Endodermal cell (in vitro differentiated cells): ENCODE results near the gene GPR183. TPM values are rescaled to one million over a fixed set of nuclear protein-coding genes. Genes with fewer than 3 reads are reported as not detected.

ENCODE experiments used
- DNase-seq: peaks from one replicate; pipeline ENCODE4 v3.0.0-alpha.2; 2017
- H3K27ac ChIP-seq: 2 replicates; pipeline ENCODE4 v1.5.1; 2013; ENCODE audit warnings: mild to moderate bottlenecking, low read depth, low read length, moderate library complexity
- H3K27me3 ChIP-seq: 2 replicates; pipeline ENCODE4 v1.6.1; 2013; ENCODE audit warnings: mild to moderate bottlenecking, low read length, moderate library complexity; ENCODE audit not compliant: insufficient read depth, control insufficient read depth, poor library complexity, severe bottlenecking
- H3K36me3 ChIP-seq: 2 replicates; pipeline ENCODE4 v1.7.0; 2013; ENCODE audit warnings: mild to moderate bottlenecking, low read length, moderate library complexity; ENCODE audit not compliant: control insufficient read depth, insufficient read depth
- H3K4me1 ChIP-seq: one replicate; pipeline ENCODE4 v1.7.0; 2013; ENCODE audit warnings: low read length; ENCODE audit not compliant: control insufficient read depth, insufficient read depth
- H3K4me3 ChIP-seq: 2 replicates; pipeline ENCODE4 v1.5.1; 2013; ENCODE audit warnings: mild to moderate bottlenecking, low read length, moderate library complexity
- H3K9ac ChIP-seq: 2 replicates; pipeline ENCODE4 v1.6.1; 2013; ENCODE audit warnings: mild to moderate bottlenecking, low read length, moderate library complexity; ENCODE audit not compliant: poor library complexity, severe bottlenecking; ENCODE audit errors: extremely low read depth
- H3K9me3 ChIP-seq: 2 replicates; pipeline ENCODE4 v1.6.1; 2013; ENCODE audit warnings: mild to moderate bottlenecking, low read length, moderate library complexity; ENCODE audit not compliant: control insufficient read depth
- H3K27ac Mint-ChIP-seq: 2 replicates; pipeline ENCODE4 v1.8.0; 2020; ENCODE audit warnings: mixed read lengths
- H3K27me3 Mint-ChIP-seq: 2 replicates; pipeline ENCODE4 v1.8.0; 2021; ENCODE audit warnings: mild to moderate bottlenecking, mixed read lengths; ENCODE audit not compliant: insufficient read depth
- H3K36me3 Mint-ChIP-seq: 2 replicates; pipeline ENCODE4 v1.8.0; 2020; ENCODE audit warnings: low read depth, mixed read lengths
- H3K4me1 Mint-ChIP-seq: 2 replicates; pipeline ENCODE4 v1.8.0; 2020; ENCODE audit warnings: mixed read lengths
- H3K4me3 Mint-ChIP-seq: 2 replicates; pipeline ENCODE4 v1.8.0; 2020; ENCODE audit warnings: mild to moderate bottlenecking, moderate library complexity, mixed read lengths
- H3K9me3 Mint-ChIP-seq: 2 replicates; pipeline ENCODE4 v1.8.0; 2020; ENCODE audit warnings: mild to moderate bottlenecking, mixed read lengths
- CTCF ChIP-seq: fragments of 200-600 bp; sonication (generic); conservative IDR thresholded peaks from 2 replicates; pipeline ENCODE4 v1.5.0; 2021; ENCODE audit warnings: antibody characterized with exemption, mild to moderate bottlenecking
- WGBS, 2 experiments: methylation state at CpG; one replicate each; pipeline versions ENCODE4 v1.1.5 to v1.1.7; 2013; ENCODE audit warnings: missing lambda C conversion rate in 2 of 2, mixed read lengths in 1 of 2; ENCODE audit not compliant: insufficient coverage in 1 of 2, insufficient read length in 1 of 2; 5-methylcytosine and 5-hydroxymethylcytosine counted together
- total RNA-seq, 2 donors: library from RNA; stranded (reverse); fragmentation: NEBNext Ultra II Directional in 1 of 2; extraction: Animal tissue kit (Norgen Biotek cat#: 25700) in 1 of 2; gene quantifications; 2 replicates in 1 of 2; 3 replicates in 1 of 2; pipeline ENCODE4 v1.2.1, GENCODE V29; 2021

GPR183 gene
- total RNA-seq, 2 donors from 2014 or later = 0.62 TPM; not detected in 1

- peaks cover 12% of the 10 kb centered on the region for H3K36me3 Mint-ChIP-seq
- H3K9ac ChIP-seq = no peak overlapping the region
- no peak for DNase-seq
- no peaks in the 10 kb centered on the region for H3K27me3 ChIP-seq
- no peak overlapping the region for H3K27ac ChIP-seq
- no peaks in the 10 kb centered on the region for H3K9me3 ChIP-seq
- no peak for TF ChIP-seq CTCF
- no peaks in the 10 kb centered on the region for H3K27me3 Mint-ChIP-seq
- no peak overlapping the region for H3K27ac Mint-ChIP-seq
- no peaks in the 10 kb centered on the region for H3K4me1 ChIP-seq
- H3K4me1 Mint-ChIP-seq = no peaks in the 10 kb centered on the region
- no peak overlapping the region for H3K4me3 ChIP-seq
- 99% methylated on average over 5 of the region's 5 CpGs; no CpG with 5 or more reads in 1 of the 2 experiments for WGBS, 2 experiments
- H3K9me3 Mint-ChIP-seq = no peaks in the 10 kb centered on the region
- H3K4me3 Mint-ChIP-seq = no peak overlapping the region
- peaks cover 22% of the 10 kb centered on the region for H3K36me3 ChIP-seq
Measured at GRCh38 chr13:99260216-99260615, 47.0 kb downstream of the GPR183 start.

GRCh38 chr13:99258946-99259345, 48.3 kb downstream of the GPR183 start:
- 71% methylated on average over 1 of the region's 3 CpGs; no CpG with 5 or more reads in 1 of the 2 experiments for WGBS, 2 experiments
- H3K4me3 Mint-ChIP-seq = no peak overlapping the region
- H3K9me3 Mint-ChIP-seq = no peaks in the 10 kb centered on the region
- peaks cover 31% of the 10 kb centered on the region for H3K36me3 ChIP-seq
- no peaks in the 10 kb centered on the region for H3K27me3 ChIP-seq
- H3K36me3 Mint-ChIP-seq = peaks cover 18% of the 10 kb centered on the region
- no peak for DNase-seq
- H3K4me1 Mint-ChIP-seq = no peaks in the 10 kb centered on the region
- no peak overlapping the region for H3K27ac Mint-ChIP-seq
- no peak for TF ChIP-seq CTCF
- no peak overlapping the region for H3K27ac ChIP-seq
- H3K4me3 ChIP-seq = no peak overlapping the region
- H3K9me3 ChIP-seq = no peaks in the 10 kb centered on the region
- H3K9ac ChIP-seq = no peak overlapping the region
- no peaks in the 10 kb centered on the region for H3K4me1 ChIP-seq
- no peaks in the 10 kb centered on the region for H3K27me3 Mint-ChIP-seq

- peaks cover 28% of the 10 kb centered on the region for H3K36me3 ChIP-seq
- H3K4me1 ChIP-seq = no peaks in the 10 kb centered on the region
- H3K27me3 ChIP-seq = no peaks in the 10 kb centered on the region
- H3K36me3 Mint-ChIP-seq = peaks cover 18% of the 10 kb centered on the region
- H3K4me1 Mint-ChIP-seq = no peaks in the 10 kb centered on the region
- H3K9ac ChIP-seq = no peak within 1 kb of the TSS
- WGBS, 2 experiments = 97 to 100% methylated on average over 3 to 4 of the region's 4 CpGs
- no peak within 1 kb of the TSS for H3K4me3 ChIP-seq
- no peak for TF ChIP-seq CTCF
- no peak for DNase-seq
- no peaks in the 10 kb centered on the region for H3K9me3 Mint-ChIP-seq
- H3K27me3 Mint-ChIP-seq = no peaks in the 10 kb centered on the region
- H3K9me3 ChIP-seq = no peaks in the 10 kb centered on the region
- no peak within 1 kb of the TSS for H3K27ac ChIP-seq
- no peak within 1 kb of the TSS for H3K27ac Mint-ChIP-seq
- no peak within 1 kb of the TSS for H3K4me3 Mint-ChIP-seq
Measured at GRCh38 chr13:99258210-99258860, 48.9 kb downstream of the GPR183 start, which contains the start of gene GPR18. GPR18 (minus strand) TSS chr13:99258379; CDS start chr13:99255872, 2,507 bp downstream.
